ENCODE results near the gene PCDH20.
"Not testable (repeated sequence)": the region's sequence is repeated elsewhere in the genome, so short reads cannot be mapped to it uniquely, and the experiment has no call there.

The PCDH20 gene

GRCh38 chr13:61396121-61396520 lies 19.5 kb downstream of the PCDH20 start:
- no peak for TF ChIP-seq CTCF (IDR thresholded peaks at IDR 0.05; ENCODE audit: extremely low read depth, missing control alignments)
- DNase-seq (ENCODE audit: low spot score) = no peak

DNA sequence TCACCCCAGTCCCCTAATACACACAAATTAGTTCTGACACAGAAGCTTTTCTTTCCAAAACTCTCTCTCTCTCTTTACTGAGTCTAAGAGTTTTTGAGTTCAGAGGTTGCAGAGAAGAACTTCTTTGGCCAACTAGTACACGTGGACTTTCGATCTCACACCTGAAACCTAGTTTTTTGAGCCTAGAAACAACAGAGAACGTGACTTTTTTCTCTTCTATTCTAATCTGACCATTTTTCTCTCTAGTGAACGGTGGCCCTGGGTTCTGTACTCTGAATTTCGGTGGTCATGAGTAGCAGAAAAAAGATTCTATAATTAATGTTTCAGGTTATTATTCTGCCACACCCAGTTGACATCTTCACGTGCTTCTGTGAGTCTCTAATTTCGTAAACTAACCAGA lies 24.2 kb downstream of the PCDH20 start:
- no peak for TF ChIP-seq CTCF (IDR thresholded peaks at IDR 0.05; ENCODE audit: extremely low read depth, missing control alignments)
- DNase-seq (ENCODE audit: low spot score) = no peak

GRCh38 chr13:61387694-61388093 lies 28.0 kb downstream of the PCDH20 start:
- TF ChIP-seq CTCF (IDR thresholded peaks at IDR 0.05; ENCODE audit: extremely low read depth, missing control alignments) = no peak
- DNase-seq (ENCODE audit: low spot score) = no peak

- TF ChIP-seq CTCF (IDR thresholded peaks at IDR 0.05; ENCODE audit: extremely low read depth, missing control alignments) = no peak
These were observed 32.5 kb downstream of the PCDH20 start for GRCh38 chr13:61383111-61383510.

GRCh38 chr13:61370520-61370919 lies 45.1 kb downstream of the PCDH20 start:
- no peak for TF ChIP-seq CTCF (IDR thresholded peaks at IDR 0.05; ENCODE audit: extremely low read depth, missing control alignments)
- DNase-seq (ENCODE audit: low spot score) = no peak

More at GRCh38 chr13:61383111-61383510, 32.5 kb downstream of the PCDH20 start:
- DNase-seq (ENCODE audit: low spot score) = no peak

DNA sequence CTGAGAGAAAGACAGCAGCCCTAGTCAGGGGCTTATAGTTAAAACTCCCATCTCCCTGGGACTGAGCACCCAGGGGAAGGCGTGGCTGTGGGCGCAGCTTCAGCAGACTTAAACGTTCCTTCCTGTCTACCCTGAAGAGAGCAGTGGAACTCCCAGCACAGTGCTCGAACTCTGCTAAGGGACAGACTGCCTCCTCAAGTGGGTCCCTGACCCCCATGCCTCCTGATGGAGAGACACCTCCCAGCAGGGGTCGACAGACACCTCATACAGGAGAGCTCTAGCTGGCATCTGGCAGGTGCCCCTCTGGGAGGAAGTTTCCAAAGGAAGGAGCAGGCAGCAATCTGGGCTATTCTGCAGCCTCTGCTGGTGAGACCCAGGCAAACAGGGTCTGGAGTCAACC lies 51.0 kb downstream of the PCDH20 start:
- not testable (repeated sequence) for DNase-seq (ENCODE audit: low spot score)

- DNase-seq (ENCODE audit: low spot score) = no peak
- TF ChIP-seq CTCF (IDR thresholded peaks at IDR 0.05; ENCODE audit: extremely low read depth, missing control alignments) = no peak
These were observed 53.1 kb downstream of the PCDH20 start for GRCh38 chr13:61362522-61362921.
